HTERT RPE-1 (cell line): Measurements from ENCODE around the gene HOXD9.

Source experiments
- in situ Hi-C: fragments of 300-500 bp; cut with MboI; formaldehyde crosslinking; loops from 4 replicates; pipeline ENCODE4 v1.14.3; 2020; ENCODE audit warnings: low sequenced_read_pairs

HOXD9 gene

GRCh38 chr2:176161825-176162626 is 39.5 kb downstream of the HOXD9 start:
- in situ Hi-C loops: no loop called here

- in situ Hi-C loops: no loop called here
These were observed 40.6 kb downstream of the HOXD9 start for GRCh38 chr2:176162911-176163671.

GRCh38 chr2:176163672-176164056 is 41.1 kb downstream of the HOXD9 start:
- in situ Hi-C loops: no loop called here

- in situ Hi-C loops: no loop called here
These were observed 41.7 kb downstream of the HOXD9 start for GRCh38 chr2:176164201-176164600.

DNA sequence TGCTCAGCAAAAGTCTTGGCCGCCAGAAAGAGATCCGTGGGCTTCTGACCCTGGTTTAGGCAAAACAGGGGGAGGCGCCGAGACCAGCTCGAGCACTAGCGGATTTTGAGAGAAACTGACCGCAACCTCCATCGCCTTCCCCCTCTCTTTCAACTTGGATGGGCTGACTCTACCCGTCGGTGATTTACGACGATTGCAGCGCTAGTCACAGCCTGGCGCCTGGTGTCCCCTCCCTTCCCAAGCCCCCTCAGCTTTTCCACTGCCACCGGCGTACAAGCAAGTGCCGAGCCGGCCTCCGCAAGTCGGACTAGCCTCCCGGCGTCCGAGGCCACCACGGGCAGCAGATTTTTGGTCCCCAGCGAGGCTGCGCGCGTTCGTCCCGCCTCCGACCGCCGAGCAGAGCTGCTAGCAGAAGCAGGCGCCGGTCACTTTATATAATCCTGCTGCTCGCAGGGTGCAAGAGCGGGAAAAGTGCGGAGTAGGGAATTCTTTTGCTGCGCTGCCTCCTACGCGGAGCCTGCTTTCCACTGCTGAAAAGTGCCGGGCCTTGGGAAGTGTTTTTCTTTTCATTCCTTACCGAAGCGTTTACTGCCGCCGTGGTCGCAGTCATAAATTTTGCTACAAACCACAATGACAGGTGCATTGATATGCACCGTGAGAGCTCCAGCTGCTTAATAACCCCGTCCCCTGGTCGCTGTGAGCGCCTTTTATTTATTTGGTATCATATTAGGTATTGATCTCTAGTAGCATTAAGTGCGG is 42.3 kb downstream of the HOXD9 start:
- in situ Hi-C loops: no loop called here

GRCh38 chr2:176165370-176166050 is 43.0 kb downstream of the HOXD9 start:
- in situ Hi-C loops: no loop called here

DNA sequence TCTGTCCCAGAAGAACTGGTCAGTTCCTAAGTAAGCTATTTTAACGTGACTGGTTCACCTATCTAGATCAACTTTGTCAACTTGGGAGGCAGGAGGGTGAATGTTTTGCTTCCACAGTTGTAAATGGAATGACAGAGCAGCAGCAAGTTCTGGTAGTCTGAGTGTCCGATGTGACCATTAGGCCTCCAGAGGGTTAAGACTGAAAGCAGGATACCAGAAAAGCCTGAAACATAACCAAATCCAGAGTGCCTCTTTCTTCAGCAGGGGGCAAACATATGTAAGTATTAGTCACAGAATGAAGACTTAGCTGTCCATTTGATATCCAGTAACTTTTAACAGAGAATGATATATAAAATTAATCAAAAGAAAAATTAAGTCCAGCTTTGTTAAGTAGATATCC is 43.8 kb downstream of the HOXD9 start:
- in situ Hi-C loops: no loop called here

GRCh38 chr2:176167398-176167797 is 44.9 kb downstream of the HOXD9 start:
- in situ Hi-C loops: no loop called here

DNA sequence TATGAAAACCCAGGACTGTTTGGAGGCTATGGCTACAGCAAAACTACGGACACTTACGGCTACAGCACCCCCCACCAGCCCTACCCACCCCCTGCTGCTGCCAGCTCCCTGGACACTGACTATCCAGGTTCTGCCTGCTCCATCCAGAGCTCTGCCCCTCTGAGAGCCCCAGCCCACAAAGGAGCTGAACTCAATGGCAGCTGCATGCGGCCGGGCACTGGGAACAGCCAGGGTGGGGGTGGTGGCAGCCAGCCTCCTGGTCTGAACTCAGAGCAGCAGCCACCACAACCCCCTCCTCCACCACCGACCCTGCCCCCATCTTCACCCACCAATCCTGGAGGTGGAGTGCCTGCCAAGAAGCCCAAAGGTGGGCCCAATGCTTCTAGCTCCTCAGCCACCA is 46.7 kb downstream of the HOXD9 start:
- in situ Hi-C loops: no loop called here

DNA sequence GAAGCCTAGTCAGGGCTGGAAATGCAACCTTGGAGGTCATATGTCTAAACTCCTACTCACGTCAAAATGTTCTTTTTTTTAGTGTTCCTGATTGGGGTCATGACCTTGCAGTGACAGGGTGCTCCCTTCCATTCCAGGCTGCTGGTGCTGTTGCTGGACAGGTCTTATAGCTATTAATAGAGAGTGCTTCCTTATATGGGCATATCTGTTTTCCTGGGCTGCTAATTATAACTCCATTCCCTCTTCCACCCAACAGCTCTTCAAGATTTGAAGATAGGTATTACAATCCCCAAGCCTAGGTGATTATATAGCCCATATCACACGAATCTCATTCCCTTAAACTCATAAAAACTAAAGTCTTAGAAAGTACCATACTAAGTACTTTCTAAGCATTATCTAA is 47.2 kb downstream of the HOXD9 start:
- in situ Hi-C loops: no loop called here

DNA sequence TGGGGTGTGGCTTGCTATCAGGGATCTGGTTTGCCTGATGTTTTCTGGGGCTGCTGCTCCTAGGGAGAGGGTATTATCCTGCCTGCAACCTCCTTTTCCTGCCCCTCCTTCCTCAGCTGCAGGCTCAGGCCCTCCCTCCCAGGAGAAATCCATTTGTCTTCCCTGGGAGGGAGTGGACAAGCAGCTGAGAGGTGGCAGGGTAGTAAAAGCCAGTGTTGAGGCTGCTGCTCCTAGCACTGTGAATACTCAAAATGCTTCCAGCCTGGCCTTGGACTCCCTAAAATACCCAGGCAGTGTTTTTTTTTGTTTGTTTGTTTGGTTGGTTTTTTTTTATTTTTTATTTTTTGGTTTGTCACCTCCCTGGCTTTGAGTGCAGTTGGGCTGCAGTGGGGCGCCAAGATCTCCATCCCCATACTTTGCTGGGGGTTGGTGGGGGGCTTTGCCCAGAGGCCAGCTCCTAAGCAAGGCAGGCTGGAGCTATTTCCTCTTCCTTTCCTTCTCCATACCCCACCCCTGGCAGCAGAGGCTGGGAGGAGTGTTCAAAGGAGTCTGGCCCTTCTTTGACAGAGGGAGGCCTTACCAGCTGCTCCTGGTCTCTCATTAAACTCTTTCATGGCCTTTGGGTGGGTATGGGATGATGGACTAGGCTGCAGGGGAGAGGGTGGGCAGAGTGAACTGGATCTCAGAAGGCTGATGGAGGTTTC is 48.2 kb downstream of the HOXD9 start:
- in situ Hi-C loops: no loop called here

- in situ Hi-C loops: no loop called here
These were observed 49.0 kb downstream of the HOXD9 start for GRCh38 chr2:176171351-176172006.

GRCh38 chr2:176172007-176172894 is 49.7 kb downstream of the HOXD9 start:
- in situ Hi-C loops: no loop called here

- in situ Hi-C loops: no loop called here
These were observed 50.5 kb downstream of the HOXD9 start for GRCh38 chr2:176172895-176173566.

- in situ Hi-C loops: no loop called here
These were observed 51.3 kb downstream of the HOXD9 start for GRCh38 chr2:176173567-176174381.

DNA sequence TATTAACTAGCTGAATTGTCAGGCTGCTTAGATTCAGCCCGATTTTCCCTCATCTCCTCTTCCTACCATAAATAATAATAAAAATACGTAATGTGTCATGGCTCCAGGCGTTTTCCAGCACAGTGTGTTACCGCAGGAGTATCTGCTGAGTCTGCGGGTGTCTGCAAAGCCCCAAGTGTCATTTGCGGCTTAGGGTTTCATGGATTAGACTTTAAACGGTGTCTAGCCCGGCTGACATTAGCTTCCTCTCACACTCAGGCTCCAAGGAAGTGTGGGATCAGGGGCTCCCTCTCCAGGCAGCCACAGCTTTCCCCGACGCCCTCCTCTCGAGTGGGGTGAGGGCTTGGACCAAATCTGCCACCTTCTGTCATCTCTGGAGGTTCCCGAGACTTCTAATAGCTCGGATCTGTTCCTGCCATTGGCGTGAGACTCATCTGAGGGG is 51.9 kb downstream of the HOXD9 start:
- in situ Hi-C loops: no loop called here
